Panc1 (cell line): ENCODE data around the gene B9D2. TPM values are rescaled to one million over a fixed set of nuclear protein-coding genes. Genes with fewer than 3 reads are reported as not detected.

Experiments used
- ATAC-seq: fragments of 200-7000 bp; cut with Tn5 transposase; 2 replicates; pipeline ENCODE4 v1.9.1; 2020; ENCODE audit warnings: mild to moderate bottlenecking, moderate library complexity
- BruUV-seq: library from RNA; stranded (reverse); fragments of 400-500 nt; replicated peaks from 2 replicates; lab custom pipeline; 2021; lab: Mats Ljungman, UMichigan
- CTCF ChIA-PET: fragments of 300-600 bp; sonication (Branson Sonifier 250); formaldehyde crosslinking; loops from one replicate; lab custom pipeline; 2022; ENCODE audit warnings: antibody characterized with exemption; lab: Charles Lee
- POLR2A ChIA-PET: fragments of 300-600 bp; sonication (Branson Sonifier 250); formaldehyde crosslinking; loops from one replicate; lab custom pipeline; 2022; ENCODE audit warnings: antibody characterized with exemption; lab: Charles Lee
- DNase-seq: peaks from one replicate; pipeline ENCODE4 v3.0.0-alpha.2; 2010; ENCODE audit warnings: low read depth, low spot score
- H3K27ac ChIP-seq: 2 replicates; pipeline ENCODE4 v1.5.1; 2011; ENCODE audit warnings: mild to moderate bottlenecking, low read length, inconsistent platforms
- H3K27me3 ChIP-seq: fragments of 200-500 bp; sonication (Bioruptor generic); 2 replicates; pipeline ENCODE4 v1.6.0; 2014; ENCODE audit warnings: low read length, inconsistent platforms; ENCODE audit not compliant: control insufficient read depth, insufficient read depth
- H3K36me3 ChIP-seq: fragments of 200-500 bp; sonication (Bioruptor generic); 2 replicates; pipeline ENCODE4 v1.5.1; 2014; ENCODE audit warnings: inconsistent platforms, mild to moderate bottlenecking, low read length, moderate library complexity; ENCODE audit not compliant: control insufficient read depth, insufficient read depth
- H3K4me1 ChIP-seq: 2 replicates; pipeline ENCODE4 v1.5.1; 2011; ENCODE audit warnings: inconsistent platforms, mild to moderate bottlenecking, low read length, moderate library complexity; ENCODE audit not compliant: control insufficient read depth, insufficient read depth
- H3K4me3 ChIP-seq, 2 experiments: 2 replicates each; pipeline ENCODE4 v1.5.1; 2011 to 2012; ENCODE audit warnings: low read depth in 2 of 2, low read length in 2 of 2, mild to moderate bottlenecking in 2 of 2, inconsistent platforms in 1 of 2, moderate library complexity in 1 of 2
- H3K9me3 ChIP-seq: fragments of 200-500 bp; sonication (Bioruptor generic); 2 replicates; pipeline ENCODE4 v1.5.1; 2014; ENCODE audit warnings: low read depth, mild to moderate bottlenecking, inconsistent platforms, low read length, moderate library complexity; ENCODE audit not compliant: control insufficient read depth, insufficient read depth
- CTCF ChIP-seq: fragments of 450-650 bp; IDR thresholded peaks from 2 replicates; pipeline ENCODE4 v1.5.1; 2017; ENCODE audit warnings: mild to moderate bottlenecking
- POLR2AphosphoS5 ChIP-seq: IDR thresholded peaks from 2 replicates; pipeline ENCODE4 v1.6.1; 2012; ENCODE audit warnings: mild to moderate bottlenecking, low read depth, low read length, moderate library complexity
- REST ChIP-seq, 2 experiments: IDR thresholded peaks; 2 replicates each; pipeline ENCODE4 v1.6.1; 2011 to 2012; ENCODE audit warnings: low read depth in 2 of 2, control low read depth in 1 of 2, low read length in 1 of 2, mild to moderate bottlenecking in 1 of 2, moderate library complexity in 1 of 2; ENCODE audit not compliant: insufficient read depth in 1 of 2
- SIN3A ChIP-seq: IDR thresholded peaks from 2 replicates; pipeline ENCODE4 v1.6.1; 2012; ENCODE audit warnings: low read depth, mild to moderate bottlenecking, low read length, moderate library complexity, borderline replicate concordance; ENCODE audit not compliant: insufficient read depth
- TCF7L2 ChIP-seq: IDR thresholded peaks from 2 replicates; pipeline ENCODE4 v1.6.1; 2011; ENCODE audit warnings: mild to moderate bottlenecking, low read depth, low read length, inconsistent platforms
- in situ Hi-C: cut with HindIII; loops from 2 replicates; pipeline ENCODE4 v1.10.0; 2016; ENCODE audit warnings: low sequenced_read_pairs, low pct_unique_long_range_greater_than_20kb
- intact Hi-C: fragments of 100-400 bp; cut with micrococcal nuclease; formaldehyde crosslinking; loops from one replicate; pipeline ENCODE4 v1.10.0; 2022; ENCODE audit not compliant: unreplicated experiment
- total RNA-seq: library from RNA; stranded (reverse); gene quantifications from one replicate; pipeline ENCODE4 v1.2.1, GENCODE V29; 2021; ENCODE audit not compliant: unreplicated experiment

Gene B9D2
- total RNA-seq, 1 experiment from 2014 or later, result 7.1 TPM

GRCh38 chr19:41364524-41365391 lies 809 bp upstream of the B9D2 start:
- Histone ChIP-seq H3K27ac (peak overlapping the region; percentile 98), H3K27me3 (no peaks in the 10 kb centered on the region), H3K4me1 (peaks cover 3% of the 10 kb centered on the region), H3K36me3 (no peaks in the 10 kb centered on the region), H3K9me3 (no peaks in the 10 kb centered on the region), H3K4me3 (peak overlapping the region; percentile 72 to 92)
- intact Hi-C loops (no loop called here), in situ Hi-C loops (no loop called here)
- POLR2A ChIA-PET, result interaction anchor here (0.5 to 1.1 kb wide), 5 partner anchors 8 to 1006 kb away, joined by 3 to 10 read pairs (median 3); no protein-coding TSS in a partner anchor
- no TSS peak for BruUV-seq
- ATAC-seq, result no peak
- no peak for DNase-seq
- CTCF ChIA-PET, result interaction anchor here (0.7 kb wide), 1 partner anchor 220 kb away, joined by 4 read pairs; no protein-coding TSS in a partner anchor
- TF ChIP-seq CTCF (no peak), POLR2AphosphoS5 (no peak), SIN3A (no peak), TCF7L2 (no peak), REST (IDR thresholded peaks at IDR 0.05; ENCODE audit: insufficient read depth in 1 of 2, low read depth in 2 of 2, low read length in 1 of 2) (no peak)

GRCh38 chr19:41363371-41363752 lies 587 bp downstream of the B9D2 start:
- TF ChIP-seq SIN3A (no peak), REST (IDR thresholded peaks at IDR 0.05; ENCODE audit: insufficient read depth in 1 of 2, low read depth in 2 of 2, low read length in 1 of 2) (no peak), TCF7L2 (no peak), CTCF (no peak), POLR2AphosphoS5 (no peak)
- BruUV-seq, result no TSS peak

More at GRCh38 chr19:41363371-41363752, 587 bp downstream of the B9D2 start:
- POLR2A ChIA-PET, result interaction anchor here (0.8 to 1.1 kb wide), 3 partner anchors 17 to 55 kb away, joined by 3 read pairs; no protein-coding TSS in a partner anchor
- H3K4me3 ChIP-seq, result peak overlapping the region; percentile 72 to 92
- no peaks in the 10 kb centered on the region for H3K27me3 ChIP-seq
- no peaks in the 10 kb centered on the region for H3K36me3 ChIP-seq
- peak overlapping the region; percentile 98 for H3K27ac ChIP-seq
- ATAC-seq, result no peak
- in situ Hi-C loops, result no loop called here
- CTCF ChIA-PET, result no interaction called here
- DNase-seq, result no peak
- peaks cover 3% of the 10 kb centered on the region for H3K4me1 ChIP-seq
- intact Hi-C loops, result no loop called here
- H3K9me3 ChIP-seq, result no peaks in the 10 kb centered on the region
